Endothelial cell of umbilical vein (primary cell): ENCODE data around the gene BBX. TPM values are rescaled to one million over a fixed set of nuclear protein-coding genes. Genes with fewer than 3 reads are reported as not detected.

Source experiments
- BruUV-seq: library from RNA; stranded (reverse); fragments of 400-500 nt; replicated peaks from 2 replicates; lab custom pipeline; 2021; lab: Mats Ljungman, UMichigan
- CTCF ChIA-PET: fragments of 300-600, 350-600 bp; sonication (Branson Sonifier 250); formaldehyde crosslinking; loops from one replicate; lab custom pipeline; 2021; ENCODE audit warnings: antibody characterized with exemption, inconsistent platforms; lab: Charles Lee
- POLR2A ChIA-PET: fragments of 300-600, 350-600 bp; sonication (Branson Sonifier 250); formaldehyde crosslinking; loops from one replicate; lab custom pipeline; 2021; ENCODE audit warnings: antibody characterized with exemption, inconsistent platforms; lab: Charles Lee
- DNase-seq: peaks from one replicate; pipeline ENCODE4 v3.0.0-alpha.2; 2011; ENCODE audit warnings: low read depth, low spot score
- FAIRE-seq: peaks from 2 replicates; lab custom pipeline; 2011; peaks lifted over from hg19 to GRCh38; lab: Jason Lieb, UNC
- H2AFZ ChIP-seq: 2 replicates; pipeline ENCODE4 v1.6.0; 2012; ENCODE audit warnings: low read depth, low read length, control low read depth, inconsistent platforms
- H3K27ac ChIP-seq: 2 replicates; pipeline ENCODE4 v1.5.1; 2011; ENCODE audit warnings: low read depth, mild to moderate bottlenecking, control low read depth, low read length, moderate library complexity; ENCODE audit not compliant: insufficient read depth
- H3K27me3 ChIP-seq, 2 experiments: 2 replicates each; pipeline versions ENCODE4 v1.6.0 to v1.6.1; 2011; ENCODE audit warnings: low read length in 2 of 2, mixed read lengths in 1 of 2; ENCODE audit not compliant: control insufficient read depth in 2 of 2, insufficient read depth in 2 of 2
- H3K36me3 ChIP-seq, 2 experiments: 2 replicates in 1 of 2; 3 replicates in 1 of 2; pipeline ENCODE4 v1.5.1; 2011; ENCODE audit warnings: low read length in 2 of 2, mild to moderate bottlenecking in 1 of 2, moderate library complexity in 1 of 2; ENCODE audit not compliant: control insufficient read depth in 2 of 2, insufficient read depth in 2 of 2; ENCODE audit errors: extremely low read depth in 1 of 2
- H3K4me1 ChIP-seq: 3 replicates; pipeline ENCODE4 v1.5.1; 2011; ENCODE audit warnings: mild to moderate bottlenecking, low read length; ENCODE audit not compliant: control insufficient read depth, insufficient read depth; ENCODE audit errors: extremely low read depth
- H3K4me2 ChIP-seq: 2 replicates; pipeline ENCODE4 v1.6.1; 2011; ENCODE audit warnings: low read length, control low read depth, mixed read lengths; ENCODE audit not compliant: insufficient read depth
- H3K4me3 ChIP-seq, 3 experiments: fragments of 200-600 bp in 1 of 3; sonication (generic), shearing (Covaris generic) in 1 of 3; replicated peaks in 1 of 3; 2 replicates each; pipeline ENCODE4 v1.5.1; 2011 to 2016; ENCODE audit warnings: control low read depth in 3 of 3, low read length in 3 of 3, mild to moderate bottlenecking in 2 of 3, inconsistent platforms in 1 of 3, low read depth in 1 of 3, moderate library complexity in 1 of 3; ENCODE audit not compliant: insufficient read depth in 1 of 3
- H3K79me2 ChIP-seq: 2 replicates; pipeline ENCODE4 v1.6.0; 2012; ENCODE audit warnings: low read length, inconsistent platforms; ENCODE audit not compliant: control insufficient read depth, insufficient read depth
- H3K9ac ChIP-seq: replicated peaks from 2 replicates; pipeline ENCODE3; 2011; ENCODE audit warnings: low read length, control low read depth; ENCODE audit not compliant: insufficient read depth; ENCODE audit errors: extremely low read depth
- H3K9me1 ChIP-seq: replicated peaks from 3 replicates; pipeline ENCODE4 v1.6.0; 2011; ENCODE audit warnings: mild to moderate bottlenecking, low read length; ENCODE audit not compliant: control insufficient read depth, insufficient read depth; ENCODE audit errors: extremely low read depth
- H3K9me3 ChIP-seq: replicated peaks from 2 replicates; pipeline ENCODE4 v1.5.1; 2012; ENCODE audit warnings: low read length, inconsistent platforms; ENCODE audit not compliant: control insufficient read depth, insufficient read depth
- H4K20me1 ChIP-seq: replicated peaks from 2 replicates; pipeline ENCODE3; 2011; ENCODE audit warnings: mild to moderate bottlenecking, low read length; ENCODE audit not compliant: control insufficient read depth, insufficient read depth; ENCODE audit errors: extremely low read depth
- FOS ChIP-seq: IDR thresholded peaks from 2 replicates; pipeline ENCODE4 v1.6.1; 2011; ENCODE audit warnings: mild to moderate bottlenecking, low read length, moderate library complexity, borderline replicate concordance; ENCODE audit not compliant: insufficient read depth
- GATA2 ChIP-seq: IDR thresholded peaks from 2 replicates; pipeline ENCODE4 v1.7.0; 2011; ENCODE audit warnings: low read depth, mild to moderate bottlenecking, moderate library complexity, mixed read lengths, low read length; ENCODE audit not compliant: insufficient read length, insufficient read depth
- MAX ChIP-seq: IDR thresholded peaks from 2 replicates; pipeline ENCODE4 v1.6.1; 2011; ENCODE audit not compliant: insufficient read depth, insufficient read length
- POLR2AphosphoS5 ChIP-seq: IDR thresholded peaks from 2 replicates; pipeline ENCODE4 v1.6.1; 2012; ENCODE audit warnings: low read depth, mild to moderate bottlenecking, control low read depth, low read length, moderate library complexity; ENCODE audit not compliant: insufficient read depth
- dilution Hi-C: fragments of 300-500 bp; cut with MboI; formaldehyde crosslinking; loops from one replicate; pipeline ENCODE4 v1.15.0; 2019; ENCODE audit warnings: low sequenced_read_pairs; ENCODE audit not compliant: extremely low pct_ligation_motif_present
- intact Hi-C: fragments of 100-400 bp; cut with micrococcal nuclease; formaldehyde crosslinking; loops from one replicate; pipeline ENCODE4 v1.10.0; 2022
- polyA plus RNA-seq, 4 experiments: library from polyadenylated mRNA; depleted of rRNA in 3 of 4; stranded (reverse) in 3 of 4; unstranded in 1 of 4; fragments of >200 nt; gene quantifications; 2 replicates each; pipeline versions ENCODE4 v1.2.1 to v1.2.3, GENCODE V29; 2011 to 2012; ENCODE audit warnings: missing spikeins in 1 of 4
- total RNA-seq: library from RNA; stranded (reverse); gene quantifications from 2 replicates; pipeline ENCODE4 v1.2.3, GENCODE V29; 2021
- TF ChIP-seq, protein P1 (sequence below), 2 donors: IDR thresholded peaks; 1 replicate in 1 of 2; 2 replicates in 1 of 2; pipeline ENCODE4 v1.5.1; 2011; ENCODE audit warnings: low read length in 2 of 2, mild to moderate bottlenecking in 2 of 2, moderate library complexity in 2 of 2, control low read depth in 1 of 2, inconsistent platforms in 1 of 2, low read depth in 1 of 2; ENCODE audit not compliant: insufficient read depth in 1 of 2; ENCODE audit errors: extremely low read depth in 1 of 2

Gene BBX
- total and polyA plus RNA-seq, 2 donors (not counting 3 experiments of a cell fraction or from before 2014, with no cell fraction given), result 21.4 to 43.4 TPM

- H3K4me2 ChIP-seq, result no peak overlapping the region
- H3K4me1 ChIP-seq, result peaks cover 14% of the 10 kb centered on the region
- no peak for TF ChIP-seq GATA2
- TF ChIP-seq FOS, result no peak
- no peak for TF ChIP-seq POLR2AphosphoS5
- no peak for TF ChIP-seq MAX
- TF ChIP-seq, protein P1, sequence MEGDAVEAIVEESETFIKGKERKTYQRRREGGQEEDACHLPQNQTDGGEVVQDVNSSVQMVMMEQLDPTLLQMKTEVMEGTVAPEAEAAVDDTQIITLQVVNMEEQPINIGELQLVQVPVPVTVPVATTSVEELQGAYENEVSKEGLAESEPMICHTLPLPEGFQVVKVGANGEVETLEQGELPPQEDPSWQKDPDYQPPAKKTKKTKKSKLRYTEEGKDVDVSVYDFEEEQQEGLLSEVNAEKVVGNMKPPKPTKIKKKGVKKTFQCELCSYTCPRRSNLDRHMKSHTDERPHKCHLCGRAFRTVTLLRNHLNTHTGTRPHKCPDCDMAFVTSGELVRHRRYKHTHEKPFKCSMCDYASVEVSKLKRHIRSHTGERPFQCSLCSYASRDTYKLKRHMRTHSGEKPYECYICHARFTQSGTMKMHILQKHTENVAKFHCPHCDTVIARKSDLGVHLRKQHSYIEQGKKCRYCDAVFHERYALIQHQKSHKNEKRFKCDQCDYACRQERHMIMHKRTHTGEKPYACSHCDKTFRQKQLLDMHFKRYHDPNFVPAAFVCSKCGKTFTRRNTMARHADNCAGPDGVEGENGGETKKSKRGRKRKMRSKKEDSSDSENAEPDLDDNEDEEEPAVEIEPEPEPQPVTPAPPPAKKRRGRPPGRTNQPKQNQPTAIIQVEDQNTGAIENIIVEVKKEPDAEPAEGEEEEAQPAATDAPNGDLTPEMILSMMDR (IDR thresholded peaks at IDR 0.05; ENCODE audit: extremely low read depth in 1 of 2, insufficient read depth in 1 of 2, low read depth in 1 of 2, low read length in 2 of 2), result no peak
- no peaks in the 10 kb centered on the region for H3K27me3 ChIP-seq
- FAIRE-seq (no peak), DNase-seq (no peak)
- BruUV-seq, result no TSS peak
- dilution Hi-C loops, result no loop called here
- no peaks in the 10 kb centered on the region for H4K20me1 ChIP-seq
- no peak overlapping the region for H3K27ac ChIP-seq
- H3K79me2 ChIP-seq, result no peaks in the 10 kb centered on the region
- POLR2A ChIA-PET, result no interaction called here
- intact Hi-C loops, result no loop called here
- no peak overlapping the region for H3K9ac ChIP-seq
- no peaks in the 10 kb centered on the region for H3K9me3 ChIP-seq
- H3K9me1 ChIP-seq, result no peaks in the 10 kb centered on the region
- H3K4me3 ChIP-seq, result no peak overlapping the region
- CTCF ChIA-PET, result interaction anchor here (0.6 to 3.1 kb wide), 4 partner anchors 28 to 58 kb away, joined by 3 to 17 read pairs (median 4); no protein-coding TSS in a partner anchor
- no peak overlapping the region for H2AFZ ChIP-seq
- H3K36me3 ChIP-seq, result peaks cover 0 to 4% of the 10 kb centered on the region in 2 experiments
These were observed 195.8 kb downstream of the BBX start for GRCh38 chr3:107718547-107718946.
